Erythroblast (primary cell): ENCODE results near the gene RUNX3.

Source experiments
- GATA1 ChIP-seq: IDR thresholded peaks from 2 replicates; pipeline ENCODE4 v1.6.1; 2011; ENCODE audit warnings: low read depth, mild to moderate bottlenecking, control low read depth, low read length, moderate library complexity
- POLR2A ChIP-seq: IDR thresholded peaks from 2 replicates; pipeline ENCODE4 v1.6.1; 2011; ENCODE audit warnings: mild to moderate bottlenecking, low read length

DNA sequence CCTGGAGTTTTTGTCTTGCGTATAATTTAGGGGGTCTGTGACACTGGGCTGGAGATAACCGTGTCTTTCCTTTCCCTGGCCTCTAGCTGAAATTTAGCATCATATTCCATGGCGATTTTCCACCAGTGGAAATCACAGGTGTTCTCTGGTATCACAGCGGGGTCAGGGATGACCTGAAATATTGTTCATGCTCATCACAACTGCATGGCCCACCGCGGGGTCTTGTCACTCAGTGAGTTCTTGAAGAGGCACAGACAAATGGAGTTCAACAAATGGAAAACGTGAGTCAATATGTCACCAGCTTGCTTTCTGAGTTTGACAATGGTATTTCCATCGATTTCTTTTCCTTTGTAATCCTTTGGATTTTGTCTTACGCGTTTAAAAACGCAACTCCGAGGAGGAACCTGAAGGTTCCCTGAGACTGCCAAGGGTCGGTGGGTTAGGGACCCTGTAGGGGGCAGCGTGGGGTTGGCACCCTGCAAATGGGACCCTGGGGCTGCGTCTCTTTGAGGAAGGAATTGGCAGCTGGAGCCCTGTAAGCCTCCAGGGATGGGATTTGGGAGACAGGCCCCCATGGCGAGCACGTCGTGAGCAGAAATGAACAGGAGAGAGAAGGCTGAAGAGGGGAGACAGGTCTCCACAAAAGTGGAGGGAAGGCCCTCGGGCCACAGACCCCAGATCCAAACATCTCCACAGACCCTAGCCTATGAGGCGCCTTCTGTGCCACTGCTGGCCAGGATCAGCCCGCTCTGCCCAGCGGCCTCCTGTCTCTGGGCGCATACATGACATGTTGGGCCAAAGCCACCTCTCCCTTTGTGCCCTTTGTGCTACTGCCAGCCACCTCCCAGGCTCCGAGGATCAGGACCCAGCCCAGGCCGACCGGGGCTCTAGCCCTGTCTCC lies 32.1 kb upstream of the RUNX3 start:
- no peak for TF ChIP-seq POLR2A
- no peak for TF ChIP-seq GATA1
